Stimulated activated CD4-positive, alpha-beta T cell treated with anti-CD3 and anti-CD28 coated beads, Interleukin-15, amount 100 ng/mL, for 1 hour (primary cell): ENCODE data around the gene PPP1R14B.

Experiments used
- DNase-seq, 2 donors: peaks; one replicate each; pipeline ENCODE4 v3.0.0-alpha.2; 2020; ENCODE audit warnings: low read depth in 1 of 2, low spot score in 1 of 2

The PPP1R14B gene

DNA sequence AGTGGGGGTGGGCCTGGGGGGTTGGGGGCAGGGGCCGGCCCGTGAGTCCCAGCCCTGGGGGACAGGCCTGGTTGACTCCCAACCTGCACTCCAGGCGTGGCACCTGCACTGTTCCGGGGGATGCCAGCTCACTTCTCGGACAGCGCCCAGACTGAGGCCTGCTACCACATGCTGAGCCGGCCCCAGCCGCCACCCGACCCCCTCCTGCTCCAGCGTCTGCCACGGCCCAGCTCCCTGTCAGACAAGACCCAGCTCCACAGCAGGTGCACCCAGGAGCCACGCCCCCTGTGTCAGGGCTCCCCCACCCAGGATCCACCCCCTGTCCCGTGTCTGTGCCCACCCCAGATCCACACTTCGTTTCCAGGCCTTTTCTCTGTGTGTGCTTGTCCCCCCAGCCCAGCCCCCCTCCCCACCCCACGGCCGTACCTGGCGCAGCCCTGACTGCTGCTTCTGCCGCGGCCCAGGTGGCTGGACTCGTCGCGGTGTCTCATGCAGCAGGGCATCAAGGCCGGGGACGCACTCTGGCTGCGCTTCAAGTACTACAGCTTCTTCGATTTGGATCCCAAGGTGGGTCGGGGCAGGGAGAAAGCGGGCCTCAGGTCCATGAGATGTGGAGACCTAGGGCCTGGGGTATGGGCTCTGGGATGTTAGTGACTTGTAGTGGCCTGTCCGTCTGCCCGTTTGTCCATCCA, 35.4 kb downstream of the PPP1R14B start:
- DNase-seq, result no peak

DNA sequence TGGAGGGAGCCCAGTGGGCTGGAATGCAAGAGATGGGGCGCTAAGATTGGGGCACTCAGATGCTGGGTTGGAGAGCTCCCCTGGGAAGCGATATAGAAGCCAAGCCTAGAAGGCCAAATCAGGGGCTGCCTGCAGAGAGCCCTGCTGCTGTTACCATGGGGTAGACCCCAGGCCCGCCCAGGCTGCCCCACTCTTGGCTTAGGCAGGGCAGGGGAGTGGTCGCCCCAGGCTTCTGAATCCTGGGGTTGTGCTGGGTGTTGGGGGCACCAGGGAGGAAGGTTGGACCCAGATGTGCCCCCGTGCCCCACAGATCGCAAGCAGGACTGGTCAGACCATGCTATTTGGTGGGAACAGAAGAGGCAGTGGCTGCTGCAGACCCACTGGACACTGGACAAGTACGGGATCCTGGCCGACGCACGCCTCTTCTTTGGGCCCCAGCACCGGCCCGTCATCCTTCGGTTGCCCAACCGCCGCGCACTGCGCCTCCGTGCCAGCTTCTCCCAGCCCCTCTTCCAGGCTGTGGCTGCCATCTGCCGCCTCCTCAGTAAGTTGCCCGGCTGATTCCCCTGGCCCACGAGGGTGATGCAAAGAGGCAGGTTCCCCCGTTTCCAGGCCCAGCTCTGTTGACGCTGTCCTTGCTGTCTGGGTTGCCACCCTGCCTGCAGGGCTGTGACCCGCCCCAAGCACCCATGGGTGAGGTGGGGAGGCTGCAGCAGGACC, 36.3 kb downstream of the PPP1R14B start:
- DNase-seq, result no peak

DNA sequence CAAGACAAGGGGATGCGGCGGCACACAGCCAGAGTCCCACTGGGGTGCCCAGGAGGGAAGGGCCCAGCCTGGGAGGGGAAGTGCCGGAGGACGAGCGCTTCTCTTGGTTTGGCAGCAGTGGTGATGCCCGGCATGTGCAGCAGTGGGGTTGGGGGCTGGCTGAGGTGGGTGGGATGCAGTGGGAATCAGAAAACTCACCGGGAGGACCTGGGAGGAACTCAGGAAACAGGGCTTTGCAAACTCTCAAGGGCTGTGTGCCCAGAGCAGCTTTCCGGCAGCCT, 37.2 kb downstream of the PPP1R14B start:
- no peak for DNase-seq

GRCh38 chr11:64208796-64209562, 37.8 kb downstream of the PPP1R14B start:
- no peak for DNase-seq

DNA sequence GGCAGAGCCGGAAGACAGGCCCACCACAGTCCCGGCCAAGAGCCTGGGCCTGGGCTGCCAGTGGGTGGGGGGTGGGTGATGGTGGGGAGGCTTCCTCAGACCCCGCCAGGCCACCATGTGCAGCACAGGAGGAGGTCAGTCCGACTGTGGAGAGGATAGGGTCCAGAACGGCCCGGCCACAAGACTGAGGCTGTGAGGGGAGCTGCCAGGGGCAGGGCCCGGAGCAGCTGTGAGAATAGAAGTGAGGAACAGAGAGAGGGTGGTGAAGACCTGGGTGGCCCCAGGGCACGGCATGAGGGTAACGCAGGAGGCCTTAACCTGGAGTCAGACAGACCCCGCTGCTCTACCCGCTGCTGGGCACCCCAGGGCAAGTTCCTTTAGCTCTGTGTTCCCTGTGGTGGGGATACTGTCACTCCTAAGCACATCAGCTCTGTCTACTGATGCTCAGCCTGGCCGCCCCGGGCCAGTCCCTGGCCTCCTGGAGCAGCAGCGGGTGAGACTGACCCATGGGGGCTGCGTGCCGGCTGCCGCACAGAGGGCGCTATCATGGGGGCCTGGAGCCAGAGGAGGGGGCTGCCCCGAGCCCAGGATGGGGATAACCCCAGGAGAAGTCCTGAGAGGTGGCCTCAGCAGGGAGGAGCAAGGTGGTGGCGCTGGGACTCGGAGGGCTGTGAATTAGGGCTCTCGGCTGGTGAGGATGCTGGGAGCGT, 38.5 kb downstream of the PPP1R14B start:
- no peak for DNase-seq

GRCh38 chr11:64207256-64208085, 39.3 kb downstream of the PPP1R14B start:
- peak; percentile 54 to 66 for DNase-seq

- DNase-seq, result peak; percentile 49 to 65
Measured at GRCh38 chr11:64206457-64207255, 40.1 kb downstream of the PPP1R14B start, which contains the start of gene FERMT3. TSS of gene FERMT3 (plus strand) at chr11:64206721. CDS start at chr11:64207365, 644 bp downstream.

DNA sequence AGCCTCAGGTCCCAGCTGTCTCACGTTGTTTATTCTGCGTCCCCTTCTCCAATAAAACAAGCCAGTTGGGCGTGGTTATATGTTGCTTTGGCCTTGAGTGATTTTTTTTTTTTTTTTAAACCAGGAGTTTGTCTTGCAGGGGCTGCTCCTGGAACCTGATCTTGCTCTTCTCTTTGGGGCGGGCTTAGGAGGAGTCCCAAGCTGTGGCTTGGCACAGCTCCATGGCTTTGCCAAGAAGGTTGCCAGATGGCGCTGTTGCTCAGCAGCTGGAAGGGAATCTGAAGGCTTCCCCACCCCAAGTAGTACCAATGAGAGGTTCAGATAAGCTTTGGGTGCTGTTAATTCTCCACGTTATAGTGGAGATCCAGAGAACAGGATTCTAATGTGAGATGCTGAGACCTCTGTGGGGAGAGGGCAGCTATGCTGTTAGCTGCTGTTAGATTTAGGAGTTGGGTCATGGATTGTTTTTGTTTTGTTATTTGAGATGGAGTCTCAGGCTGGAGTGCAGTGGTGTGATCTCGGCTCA, 42.2 kb downstream of the PPP1R14B start:
- DNase-seq, result peak; percentile 65 to 67

- DNase-seq, result no peak
Measured at GRCh38 chr11:64204080-64204440, 42.7 kb downstream of the PPP1R14B start.

GRCh38 chr11:64203421-64204079, 43.2 kb downstream of the PPP1R14B start:
- no peak for DNase-seq

- DNase-seq, result no peak
Measured at GRCh38 chr11:64202992-64203391, 43.8 kb downstream of the PPP1R14B start.

DNA sequence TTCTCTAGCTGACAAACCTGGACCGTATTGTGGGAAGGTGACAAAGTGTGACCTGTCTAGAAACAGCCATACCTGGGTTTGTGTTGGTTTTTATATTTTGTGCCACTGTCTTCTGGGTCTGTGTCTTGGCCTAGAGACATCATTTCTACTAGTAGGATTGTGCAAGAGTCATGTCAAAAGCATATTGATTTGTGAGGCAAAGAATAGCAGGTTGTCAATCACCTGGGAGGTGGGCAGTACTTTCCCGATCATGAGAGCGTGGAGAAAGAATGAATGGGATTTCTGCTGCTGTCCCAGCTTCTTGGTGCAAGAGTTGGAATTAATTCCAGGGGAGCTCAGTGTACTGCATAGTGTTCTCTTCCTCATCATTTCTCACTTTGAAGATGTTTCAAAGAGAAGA, 45.2 kb downstream of the PPP1R14B start:
- no peak for DNase-seq

GRCh38 chr11:64198511-64198910, 48.2 kb downstream of the PPP1R14B start:
- no peak for DNase-seq

DNA sequence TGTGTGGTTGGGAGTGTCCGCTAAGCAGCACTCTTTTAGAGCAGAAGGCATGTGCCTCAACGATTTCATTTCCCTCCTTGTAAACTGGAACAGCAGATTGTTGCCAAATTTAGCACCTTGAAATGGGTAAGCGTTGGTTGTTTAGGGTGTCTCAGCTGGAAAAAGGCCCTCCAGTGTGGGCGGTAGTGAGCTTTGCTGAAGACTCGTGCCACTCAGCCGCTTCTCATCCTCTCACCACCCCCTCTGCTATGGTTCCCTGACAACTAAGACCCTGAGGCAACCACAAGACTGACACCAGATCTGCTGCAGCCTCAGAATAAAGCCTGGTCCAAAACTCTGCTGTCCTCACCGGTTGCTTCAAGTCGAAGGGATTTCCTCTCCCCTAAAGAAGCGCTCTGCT, 50.1 kb downstream of the PPP1R14B start:
- DNase-seq, result no peak
